Measurements from ENCODE around the gene AHRR. TPM values are rescaled to one million over a fixed set of nuclear protein-coding genes. Genes with fewer than 3 reads are reported as not detected.

AHRR gene
- total RNA-seq, 1 donor from 2014 or later = 8.4 TPM

- H3K27me3 ChIP-seq (ENCODE audit: low read depth) = peaks cover 29% of the 10 kb centered on the region
- H3K27ac ChIP-seq = no peak overlapping the region
- no peaks in the 10 kb centered on the region for H3K9me3 ChIP-seq
- DNase-seq = no peak
- intact Hi-C loops (cut with DNase I) = no loop called here
- no peak overlapping the region for H3K4me3 ChIP-seq
- peak; percentile 44 for TF ChIP-seq CTCF (IDR thresholded peaks at IDR 0.05)
- peak in 1 of 2 donors; percentile 24 for ATAC-seq
- H3K36me3 ChIP-seq = peaks cover 40% of the 10 kb centered on the region
- peaks cover 15% of the 10 kb centered on the region for H3K4me1 ChIP-seq
These were observed 4.3 kb upstream of the AHRR start for GRCh38 chr5:317086-317811.

GRCh38 chr5:318341-318897 lies 3.1 kb upstream of the AHRR start:
- TF ChIP-seq CTCF (IDR thresholded peaks at IDR 0.05) = no peak
- peaks cover 24% of the 10 kb centered on the region for H3K4me1 ChIP-seq
- peaks cover 29% of the 10 kb centered on the region for H3K27me3 ChIP-seq (ENCODE audit: low read depth)
- H3K36me3 ChIP-seq = peaks cover 33% of the 10 kb centered on the region
- H3K27ac ChIP-seq = no peak overlapping the region
- intact Hi-C loops (cut with DNase I) = no loop called here
- H3K9me3 ChIP-seq = no peaks in the 10 kb centered on the region
- ATAC-seq = no peak
- no peak for DNase-seq
- no peak overlapping the region for H3K4me3 ChIP-seq

- Histone ChIP-seq H3K4me3 (no peak overlapping the region), H3K4me1 (peaks cover 24% of the 10 kb centered on the region), H3K9me3 (no peaks in the 10 kb centered on the region), H3K27ac (no peak overlapping the region), H3K36me3 (peaks cover 27% of the 10 kb centered on the region), H3K27me3 (ENCODE audit: low read depth) (peaks cover 29% of the 10 kb centered on the region)
- ATAC-seq (no peak), DNase-seq (no peak)
- intact Hi-C loops (cut with DNase I) = no loop called here
- no peak for TF ChIP-seq CTCF (IDR thresholded peaks at IDR 0.05)
These were observed 2.4 kb upstream of the AHRR start for GRCh38 chr5:318931-319601.

- Histone ChIP-seq H3K4me1 (peaks cover 24% of the 10 kb centered on the region), H3K36me3 (peaks cover 11% of the 10 kb centered on the region), H3K27ac (no peak overlapping the region), H3K27me3 (ENCODE audit: low read depth) (peaks cover 29% of the 10 kb centered on the region), H3K4me3 (peak overlapping the region; percentile 68), H3K9me3 (no peaks in the 10 kb centered on the region)
- intact Hi-C loops (cut with DNase I) = no loop called here
- no peak for TF ChIP-seq CTCF (IDR thresholded peaks at IDR 0.05)
- DNase-seq (no peak), ATAC-seq (peak in 1 of 2 donors; percentile 1)
These were observed 837 bp upstream of the AHRR start for GRCh38 chr5:320524-321229.

GRCh38 chr5:321726-322251 lies 275 bp downstream of the AHRR start:
- H3K4me3 ChIP-seq = peak overlapping the region; percentile 68
- peak overlapping the region; percentile 26 for H3K27ac ChIP-seq
- DNase-seq (no peak), ATAC-seq (peak; percentile 3 to 10)
- no peak for TF ChIP-seq CTCF (IDR thresholded peaks at IDR 0.05)
- peaks cover 24% of the 10 kb centered on the region for H3K4me1 ChIP-seq
- H3K36me3 ChIP-seq = no peaks in the 10 kb centered on the region
- H3K27me3 ChIP-seq (ENCODE audit: low read depth) = peaks cover 29% of the 10 kb centered on the region
- intact Hi-C loops (cut with DNase I) = no loop called here
- H3K9me3 ChIP-seq = no peaks in the 10 kb centered on the region

Measured in lower lobe of right lung (tissue), 2 donors.